Measurements from ENCODE around the gene PKP2.

DNA sequence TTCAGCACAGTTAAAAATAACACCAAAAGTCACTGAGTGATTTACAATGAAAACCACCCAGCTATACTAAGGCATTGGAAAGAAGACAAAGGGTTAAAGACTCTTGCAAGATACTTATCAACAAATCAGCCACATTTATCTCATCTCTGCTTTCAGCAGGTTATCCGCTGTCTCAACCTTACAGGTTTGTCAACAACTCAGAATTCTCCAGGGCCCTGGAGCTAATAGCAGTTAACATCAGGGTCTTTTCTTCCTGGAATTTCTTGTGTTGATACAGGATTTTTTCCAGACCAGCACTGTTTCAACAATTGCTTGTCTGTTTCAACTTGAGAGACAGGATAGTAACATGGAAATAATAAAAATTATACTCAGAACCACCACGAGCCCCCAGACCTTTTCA is 3.5 kb downstream of the PKP2 start:
- TF ChIP-seq SUZ12 (IDR thresholded peaks at IDR 0.05; ENCODE audit: low read length) (no peak), POLR2A (IDR thresholded peaks at IDR 0.05; ENCODE audit: control extremely low read depth in 1 of 2, low read depth in 2 of 2, low read length in 2 of 2) (no peak), EP300 (IDR thresholded peaks at IDR 0.05; ENCODE audit: borderline replicate concordance in 1 of 2, low read depth in 2 of 2, low read length in 2 of 2) (no peak), YY1 (IDR thresholded peaks at IDR 0.05; ENCODE audit: low read depth, low read length) (no peak), POU5F1 (IDR thresholded peaks at IDR 0.05; ENCODE audit: low read depth, low read length) (no peak), CHD2 (IDR thresholded peaks at IDR 0.05; ENCODE audit: low read length) (no peak), ASH2L (IDR thresholded peaks at IDR 0.05; ENCODE audit: low read length) (no peak), TCF12 (IDR thresholded peaks at IDR 0.05; ENCODE audit: low read depth, low read length) (no peak), BACH1 (IDR thresholded peaks at IDR 0.05; ENCODE audit: low read length) (no peak), SIX5 (IDR thresholded peaks at IDR 0.05; ENCODE audit: low read depth, low read length) (no peak), POLR2AphosphoS5 (IDR thresholded peaks at IDR 0.05; ENCODE audit: low read depth, low read length) (no peak)
- TF ChIP-seq, protein P1, sequence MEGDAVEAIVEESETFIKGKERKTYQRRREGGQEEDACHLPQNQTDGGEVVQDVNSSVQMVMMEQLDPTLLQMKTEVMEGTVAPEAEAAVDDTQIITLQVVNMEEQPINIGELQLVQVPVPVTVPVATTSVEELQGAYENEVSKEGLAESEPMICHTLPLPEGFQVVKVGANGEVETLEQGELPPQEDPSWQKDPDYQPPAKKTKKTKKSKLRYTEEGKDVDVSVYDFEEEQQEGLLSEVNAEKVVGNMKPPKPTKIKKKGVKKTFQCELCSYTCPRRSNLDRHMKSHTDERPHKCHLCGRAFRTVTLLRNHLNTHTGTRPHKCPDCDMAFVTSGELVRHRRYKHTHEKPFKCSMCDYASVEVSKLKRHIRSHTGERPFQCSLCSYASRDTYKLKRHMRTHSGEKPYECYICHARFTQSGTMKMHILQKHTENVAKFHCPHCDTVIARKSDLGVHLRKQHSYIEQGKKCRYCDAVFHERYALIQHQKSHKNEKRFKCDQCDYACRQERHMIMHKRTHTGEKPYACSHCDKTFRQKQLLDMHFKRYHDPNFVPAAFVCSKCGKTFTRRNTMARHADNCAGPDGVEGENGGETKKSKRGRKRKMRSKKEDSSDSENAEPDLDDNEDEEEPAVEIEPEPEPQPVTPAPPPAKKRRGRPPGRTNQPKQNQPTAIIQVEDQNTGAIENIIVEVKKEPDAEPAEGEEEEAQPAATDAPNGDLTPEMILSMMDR (IDR thresholded peaks at IDR 0.05; ENCODE audit: control extremely low read depth in 1 of 3, insufficient read depth in 1 of 3, low read depth in 1 of 3, low read length in 3 of 3): no peak
